Aorta (tissue), 5 donors: ENCODE results near the gene DOP1A. TPM values are rescaled to one million over a fixed set of nuclear protein-coding genes. Genes with fewer than 3 reads are reported as not detected.

Experiments used
- ATAC-seq: fragments of 200-7000 bp; cut with Tn5 transposase; one replicate; pipeline ENCODE4 v1.9.1; 2022; ENCODE audit warnings: moderate library complexity; ENCODE audit not compliant: low FRiP score
- DNase-seq, 2 donors: peaks; one replicate each; pipeline ENCODE4 v3.0.0-alpha.2; 2020
- H3K27ac ChIP-seq, 2 donors: one replicate each; pipeline ENCODE4 v1.5.1; 2013; ENCODE audit warnings: low read length in 2 of 2, mild to moderate bottlenecking in 2 of 2, moderate library complexity in 2 of 2, control low read depth in 1 of 2, inconsistent platforms in 1 of 2, low read depth in 1 of 2
- H3K27me3 ChIP-seq, 2 donors: one replicate each; pipeline ENCODE4 v1.6.1; 2013; ENCODE audit warnings: control low read depth in 1 of 2, low read length in 1 of 2, mild to moderate bottlenecking in 1 of 2, moderate library complexity in 1 of 2; ENCODE audit not compliant: insufficient read depth in 2 of 2, control insufficient read depth in 1 of 2
- H3K36me3 ChIP-seq, 2 donors: one replicate each; pipeline ENCODE4 v1.6.1; 2013; ENCODE audit warnings: control low read depth in 1 of 2, low read length in 1 of 2, mild to moderate bottlenecking in 1 of 2; ENCODE audit not compliant: insufficient read depth in 2 of 2, control insufficient read depth in 1 of 2
- H3K4me1 ChIP-seq, 2 donors: one replicate each; pipeline ENCODE4 v1.6.1; 2013; ENCODE audit warnings: low read length in 2 of 2, control low read depth in 1 of 2, mild to moderate bottlenecking in 1 of 2, moderate library complexity in 1 of 2; ENCODE audit not compliant: insufficient read depth in 2 of 2, control insufficient read depth in 1 of 2
- H3K4me3 ChIP-seq, 2 donors: one replicate each; pipeline ENCODE4 v1.5.1; 2013; ENCODE audit warnings: low read length in 2 of 2, control low read depth in 1 of 2, mild to moderate bottlenecking in 1 of 2
- H3K9me3 ChIP-seq: one replicate; pipeline ENCODE4 v1.6.1; 2013; ENCODE audit warnings: mild to moderate bottlenecking, low read length; ENCODE audit not compliant: control insufficient read depth
- WGBS, 2 donors: extraction: QIAGEN DNeasy Blood & Tissue Kit; methylation state at CpG; one replicate each; pipeline ENCODE4 v1.1.7; 2013; 5-methylcytosine and 5-hydroxymethylcytosine counted together
- intact Hi-C, 2 donors: fragments of 100-400 bp; cut with DNase I; formaldehyde crosslinking; loops; one replicate each; pipeline versions ENCODE4 v1.14.2 to v1.15.0; 2022
- polyA plus RNA-seq, 2 donors: library from polyadenylated mRNA; stranded (reverse); fragments of 200-250 nt; gene quantifications; one replicate each; pipeline ENCODE4 v1.2.3, GENCODE V29; 2013
- total RNA-seq, 2 donors: library from RNA; stranded (reverse); fragmentation: NEBNext Ultra II Directional; extraction: Animal tissue kit (Norgen Biotek cat#: 25700); gene quantifications; one replicate each; pipeline ENCODE4 v1.2.1, GENCODE V29; 2021
- donor health status: healthy with polysubstance abuse.
- donor health status: Bipolar disorder and iron deficiency.
- donor health status: DM: no; HTN: no; CAD: no.
- donor health status: DM: no; HTN: no; CAD: no.
- donor health status: DM: yes; HTN: yes; CAD: no.

Gene DOP1A
- total and polyA plus RNA-seq, 4 donors, result 2.4 to 35.1 (median 19.4) TPM

DNA sequence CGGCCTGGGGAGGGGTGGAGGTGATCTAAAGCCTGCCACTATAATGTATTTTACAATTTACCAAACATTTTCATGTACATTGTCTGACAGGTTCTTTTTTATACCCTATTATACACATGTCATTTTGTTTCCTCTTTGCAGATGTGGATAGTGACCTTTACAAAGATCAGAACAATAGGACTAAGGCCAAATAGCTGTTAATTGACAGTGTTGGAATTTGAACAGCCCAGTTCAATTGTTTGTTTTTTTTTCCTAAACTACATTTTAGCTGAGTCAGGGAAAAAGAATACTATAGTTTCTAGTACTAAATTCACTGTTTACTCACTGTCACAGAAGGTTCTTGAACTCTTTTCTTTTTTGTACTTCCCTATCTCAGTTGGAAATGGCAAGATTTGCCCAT is 85.4 kb downstream of the DOP1A start:
- Histone ChIP-seq H3K36me3 (peaks cover 5% of the 10 kb centered on the region in 2 donors), H3K27ac (no peak overlapping the region), H3K27me3 (no peaks in the 10 kb centered on the region), H3K9me3 (no peaks in the 10 kb centered on the region), H3K4me3 (no peak overlapping the region), H3K4me1 (no peaks in the 10 kb centered on the region)
- ATAC-seq, result no peak
- WGBS, 2 donors, result 89 to 91% methylated on average over 1 of the region's 1 CpG
- no peak for DNase-seq
- intact Hi-C loops, result no loop called here

DNA sequence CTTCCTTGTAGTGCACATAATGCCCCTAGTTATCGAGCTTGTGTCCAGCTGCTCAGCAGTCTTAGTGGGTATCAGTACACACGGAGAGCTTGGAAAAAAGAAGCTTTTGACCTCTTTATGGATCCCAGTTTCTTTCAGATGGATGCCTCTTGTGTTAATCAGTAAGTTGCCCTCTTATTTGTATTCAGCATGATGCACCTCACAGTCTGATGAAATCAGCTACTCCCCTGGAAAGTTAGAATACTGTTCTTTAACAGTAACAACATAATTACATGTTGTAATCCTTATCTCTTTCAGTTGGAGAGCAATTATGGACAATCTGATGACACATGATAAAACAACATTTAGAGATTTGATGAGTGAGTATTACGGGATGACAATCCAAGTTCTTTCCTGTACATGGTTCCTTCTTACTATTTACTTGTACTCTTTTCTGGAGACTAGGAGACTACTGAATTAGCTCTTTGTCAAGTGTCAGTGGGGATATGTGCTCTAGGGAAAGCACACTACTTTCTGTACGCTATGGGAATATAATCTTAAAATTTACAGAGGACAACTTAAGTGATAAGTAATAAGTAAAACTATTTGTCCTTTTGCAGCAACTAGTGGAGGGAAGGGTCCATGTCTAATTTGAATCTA is 86.5 kb downstream of the DOP1A start:
- Histone ChIP-seq H3K27me3 (no peaks in the 10 kb centered on the region), H3K4me1 (no peaks in the 10 kb centered on the region), H3K9me3 (no peaks in the 10 kb centered on the region), H3K36me3 (peaks cover 5 to 6% of the 10 kb centered on the region in 2 donors), H3K4me3 (no peak overlapping the region), H3K27ac (no peak overlapping the region)
- DNase-seq (no peak), ATAC-seq (no peak)
- 86% methylated on average over 4 of the region's 4 CpGs for WGBS, 2 donors
- intact Hi-C loops, result no loop called here

DNA sequence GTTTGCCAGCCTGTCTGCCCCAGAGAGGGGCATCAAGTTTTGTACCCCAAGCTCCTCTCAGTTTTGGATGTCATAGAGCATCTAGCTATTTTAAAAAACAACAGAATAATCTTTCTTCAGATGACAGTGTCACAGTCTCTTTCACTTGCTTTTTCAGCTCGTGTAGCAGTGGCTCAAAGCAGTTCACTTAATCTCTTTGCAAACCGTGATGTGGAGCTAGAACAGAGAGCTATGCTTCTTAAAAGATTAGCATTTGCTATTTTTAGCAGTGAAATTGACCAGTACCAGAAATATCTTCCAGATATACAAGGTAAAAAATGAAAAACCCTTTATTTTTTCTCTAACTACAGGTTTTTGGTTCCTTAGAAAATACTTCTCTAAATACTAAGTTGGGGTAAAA is 88.3 kb downstream of the DOP1A start:
- WGBS, 2 donors, result 15 to 28% methylated on average over 2 of the region's 2 CpGs
- no peak for ATAC-seq
- H3K27ac ChIP-seq, result no peak overlapping the region
- no peak overlapping the region for H3K4me3 ChIP-seq
- H3K27me3 ChIP-seq, result no peaks in the 10 kb centered on the region
- intact Hi-C loops, result no loop called here
- DNase-seq, result no peak
- H3K4me1 ChIP-seq, result no peaks in the 10 kb centered on the region
- no peaks in the 10 kb centered on the region for H3K9me3 ChIP-seq
- peaks cover 5 to 10% of the 10 kb centered on the region in 2 donors for H3K36me3 ChIP-seq

GRCh38 chr6:83160167-83160566 is 92.7 kb downstream of the DOP1A start:
- intact Hi-C loops, result no loop called here
- 3 to 11% methylated on average over 1 of the region's 1 CpG for WGBS, 2 donors
- no peaks in the 10 kb centered on the region for H3K27me3 ChIP-seq
- peaks cover 3 to 9% of the 10 kb centered on the region in 2 donors for H3K36me3 ChIP-seq
- DNase-seq, result no peak
- H3K9me3 ChIP-seq, result no peaks in the 10 kb centered on the region
- no peak overlapping the region for H3K4me3 ChIP-seq
- peak overlapping the region in 1 of 2 donors; percentile 28 for H3K27ac ChIP-seq
- H3K4me1 ChIP-seq, result no peaks in the 10 kb centered on the region
- ATAC-seq, result no peak

GRCh38 chr6:83167726-83168278 is 100.3 kb downstream of the DOP1A start:
- DNase-seq, result no peak
- H3K27ac ChIP-seq, result peak overlapping the region in 1 of 2 donors; percentile 57
- H3K9me3 ChIP-seq, result no peaks in the 10 kb centered on the region
- peaks cover 17 to 21% of the 10 kb centered on the region in 2 donors for H3K36me3 ChIP-seq
- H3K27me3 ChIP-seq, result no peaks in the 10 kb centered on the region
- no peak for ATAC-seq
- peaks cover 0 to 2% of the 10 kb centered on the region in 2 donors for H3K4me1 ChIP-seq
- WGBS, 2 donors, result 70 to 80% methylated on average over 5 of the region's 5 CpGs
- no peak overlapping the region for H3K4me3 ChIP-seq
- intact Hi-C loops, result no loop called here

DNA sequence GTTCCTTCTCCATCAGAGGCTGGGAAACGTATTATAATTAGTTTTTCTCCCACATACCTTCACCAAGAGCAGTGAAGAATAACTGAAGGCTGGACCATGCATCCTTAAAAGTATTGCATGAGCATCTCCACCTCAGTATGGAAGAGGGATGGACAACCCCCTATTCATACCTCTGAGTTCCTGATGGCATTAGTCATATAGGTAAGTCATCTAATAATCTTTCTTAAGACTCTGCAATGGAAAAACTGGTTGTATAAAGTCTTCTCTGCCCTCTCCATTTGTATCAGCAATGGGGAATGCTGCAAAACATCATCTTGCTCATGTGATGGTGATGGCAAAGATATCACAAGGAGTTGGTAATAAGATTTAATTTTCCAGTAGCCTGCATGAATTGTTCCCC is 101.1 kb downstream of the DOP1A start:
- no peak for ATAC-seq
- no peak for DNase-seq
- Histone ChIP-seq H3K9me3 (no peaks in the 10 kb centered on the region), H3K36me3 (peaks cover 17 to 21% of the 10 kb centered on the region in 2 donors), H3K4me3 (no peak overlapping the region), H3K27me3 (no peaks in the 10 kb centered on the region), H3K4me1 (peaks cover 0 to 2% of the 10 kb centered on the region in 2 donors), H3K27ac (no peak overlapping the region)
- intact Hi-C loops, result no loop called here
- WGBS, 2 donors, result 79 to 89% methylated on average over 1 of the region's 1 CpG

DNA sequence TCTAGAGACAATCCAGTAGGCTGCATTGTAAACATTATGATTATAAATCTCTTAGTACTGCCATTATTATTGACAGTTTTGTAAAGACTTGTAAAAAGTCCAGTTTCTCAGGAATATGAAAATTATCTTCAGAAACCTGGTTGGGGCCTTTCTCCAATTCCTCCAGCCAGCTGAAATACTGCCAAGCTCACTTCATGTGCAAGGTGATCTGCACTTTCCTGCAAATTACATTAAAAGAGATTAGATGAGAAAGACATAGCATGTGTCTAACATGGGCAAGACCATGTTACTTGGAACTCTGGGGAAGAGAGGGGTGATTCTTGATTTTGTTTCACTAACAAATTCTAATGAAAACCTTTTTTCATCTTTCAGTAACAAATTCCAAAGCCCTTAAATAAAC is 101.6 kb downstream of the DOP1A start:
- no peaks in the 10 kb centered on the region for H3K27me3 ChIP-seq
- H3K9me3 ChIP-seq, result no peaks in the 10 kb centered on the region
- no peak overlapping the region for H3K27ac ChIP-seq
- H3K4me1 ChIP-seq, result peaks cover 0 to 2% of the 10 kb centered on the region in 2 donors
- peaks cover 17 to 21% of the 10 kb centered on the region in 2 donors for H3K36me3 ChIP-seq
- no peak overlapping the region for H3K4me3 ChIP-seq
- intact Hi-C loops, result no loop called here
- DNase-seq, result no peak
- ATAC-seq, result no peak

GRCh38 chr6:83169511-83169910 is 102.0 kb downstream of the DOP1A start:
- no peak overlapping the region for H3K4me3 ChIP-seq
- no peak for ATAC-seq
- peak overlapping the region in 1 of 2 donors; percentile 33 for H3K27ac ChIP-seq
- H3K27me3 ChIP-seq, result no peaks in the 10 kb centered on the region
- DNase-seq, result no peak
- intact Hi-C loops, result no loop called here
- H3K4me1 ChIP-seq, result peaks cover 0 to 2% of the 10 kb centered on the region in 2 donors
- 82 to 92% methylated on average over 1 of the region's 1 CpG for WGBS, 2 donors
- H3K36me3 ChIP-seq, result peaks cover 17 to 20% of the 10 kb centered on the region in 2 donors
- no peaks in the 10 kb centered on the region for H3K9me3 ChIP-seq

- Histone ChIP-seq H3K27me3 (no peaks in the 10 kb centered on the region), H3K4me1 (no peaks in the 10 kb centered on the region), H3K36me3 (peaks cover 5 to 8% of the 10 kb centered on the region in 2 donors), H3K9me3 (no peaks in the 10 kb centered on the region), H3K27ac (no peak overlapping the region), H3K4me3 (no peak overlapping the region)
- WGBS, 2 donors, result 88 to 92% methylated on average over 4 of the region's 4 CpGs
- intact Hi-C loops, result loop anchor here in 1 of 2 donors (5.0 kb wide), 1 partner anchor 34 kb away; no protein-coding TSS in a partner anchor
- DNase-seq, result no peak
- no peak for ATAC-seq
These were observed 108.8 kb downstream of the DOP1A start for GRCh38 chr6:83176246-83176645.
